Ascending aorta (tissue), 2 donors: Measurements from ENCODE around the gene KAT2A. TPM values are rescaled to one million over a fixed set of nuclear protein-coding genes. Genes with fewer than 3 reads are reported as not detected.

Experiments
- DNase-seq, 2 donors: peaks; one replicate each; pipeline ENCODE4 v3.0.0-alpha.2; 2019; ENCODE audit warnings: low spot score in 2 of 2
- H3K27ac ChIP-seq, 2 donors: fragments of 200-600 bp; sonication (generic); one replicate each; pipeline ENCODE4 v1.5.1; 2016 to 2017; ENCODE audit warnings: mild to moderate bottlenecking in 1 of 2
- H3K27me3 ChIP-seq: fragments of 200-600 bp; sonication (generic); one replicate; pipeline ENCODE4 v1.5.1; 2017
- H3K36me3 ChIP-seq, 2 donors: fragments of 200-600 bp; sonication (generic); one replicate each; pipeline ENCODE4 v1.5.1; 2016
- H3K4me1 ChIP-seq, 2 donors: fragments of 200-600 bp; sonication (generic); one replicate each; pipeline ENCODE4 v1.5.1; 2016 to 2017; ENCODE audit warnings: mild to moderate bottlenecking in 1 of 2
- H3K4me3 ChIP-seq, 2 donors: fragments of 200-600 bp; sonication (generic); one replicate each; pipeline ENCODE4 v1.5.1; 2016 to 2017; ENCODE audit warnings: mild to moderate bottlenecking in 1 of 2
- H3K9me3 ChIP-seq, 2 donors: fragments of 200-600 bp; sonication (generic); one replicate each; pipeline ENCODE4 v1.5.1; 2016
- CTCF ChIP-seq, 3 experiments: fragments of 200-600 bp in 2 of 3; fragments of 450-650 bp in 1 of 3; sonication (generic) in 2 of 3; IDR thresholded peaks; one replicate each; pipeline ENCODE4 v1.5.1; 2016 to 2019; ENCODE audit warnings: antibody characterized with exemption in 3 of 3, mild to moderate bottlenecking in 1 of 3, moderate library complexity in 1 of 3
- intact Hi-C: fragments of 100-400 bp; cut with DNase I; formaldehyde crosslinking; loops from one replicate; pipeline ENCODE4 v1.15.1; 2023
- total RNA-seq: library from RNA; depleted of rRNA; stranded (reverse); fragments of >200 nt; gene quantifications from one replicate; pipeline ENCODE4 v1.1.0, GENCODE V29; 2016

KAT2A gene
- total RNA-seq, 1 donor from 2014 or later: 94.3 TPM

DNA sequence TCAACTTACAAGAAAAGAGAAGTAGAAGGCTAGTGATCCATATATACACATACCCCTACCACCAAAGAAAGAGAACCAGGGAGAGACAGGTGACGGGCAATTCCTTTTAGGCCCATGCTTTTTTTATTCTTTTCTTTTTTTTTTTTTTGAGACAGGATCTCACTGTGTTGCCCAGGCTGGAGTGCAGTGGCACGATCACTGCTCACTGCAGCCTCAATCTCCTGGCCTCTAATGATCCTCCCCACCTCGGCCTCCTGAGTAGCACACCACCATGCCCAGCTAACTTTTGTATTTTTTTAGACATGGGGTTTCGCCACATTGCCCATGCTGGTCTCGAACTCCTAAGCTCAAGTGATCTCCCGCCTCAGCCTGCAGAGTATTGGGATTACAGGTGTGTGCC is 6.2 kb upstream of the KAT2A start:
- intact Hi-C loops: no loop called here
- H3K4me3 ChIP-seq: no peak overlapping the region
- H3K4me1 ChIP-seq: peaks cover 0 to 4% of the 10 kb centered on the region in 2 donors
- peaks cover 52 to 61% of the 10 kb centered on the region in 2 donors for H3K36me3 ChIP-seq
- no peaks in the 10 kb centered on the region for H3K27me3 ChIP-seq
- TF ChIP-seq CTCF (IDR thresholded peaks at IDR 0.05): no peak
- H3K9me3 ChIP-seq: no peaks in the 10 kb centered on the region
- no peak overlapping the region for H3K27ac ChIP-seq
- no peak for DNase-seq

GRCh38 chr17:42126836-42127235 is 5.7 kb upstream of the KAT2A start:
- H3K27ac ChIP-seq: no peak overlapping the region
- DNase-seq: no peak
- H3K4me3 ChIP-seq: no peak overlapping the region
- TF ChIP-seq CTCF (IDR thresholded peaks at IDR 0.05): no peak
- H3K36me3 ChIP-seq: peaks cover 52 to 61% of the 10 kb centered on the region in 2 donors
- no peaks in the 10 kb centered on the region for H3K9me3 ChIP-seq
- intact Hi-C loops: no loop called here
- H3K27me3 ChIP-seq: no peaks in the 10 kb centered on the region
- peaks cover 0 to 4% of the 10 kb centered on the region in 2 donors for H3K4me1 ChIP-seq

DNA sequence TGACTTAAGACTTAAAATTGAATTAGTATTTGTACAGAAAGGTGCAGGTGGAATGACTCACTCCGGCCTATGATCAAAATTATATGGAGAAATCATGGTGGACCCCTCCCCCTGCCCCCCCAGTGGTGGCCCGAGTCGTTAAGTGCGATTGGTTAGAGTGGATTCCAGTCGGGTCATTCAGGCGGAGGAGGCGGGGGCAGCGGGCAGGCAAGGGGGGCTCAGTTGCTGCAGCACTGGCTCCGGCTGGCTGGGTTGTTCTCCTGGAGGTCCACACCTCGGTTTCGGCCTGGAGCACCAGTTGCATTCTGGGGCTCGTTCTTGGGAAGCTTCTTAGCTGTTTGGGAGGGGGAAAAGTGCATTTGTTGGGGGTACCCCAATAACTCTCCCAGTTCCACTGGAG is 4.4 kb upstream of the KAT2A start:
- Histone ChIP-seq H3K27ac (no peak overlapping the region), H3K27me3 (no peaks in the 10 kb centered on the region), H3K4me1 (peaks cover 0 to 9% of the 10 kb centered on the region in 2 donors), H3K4me3 (no peak overlapping the region), H3K36me3 (peaks cover 52 to 61% of the 10 kb centered on the region in 2 donors), H3K9me3 (no peaks in the 10 kb centered on the region)
- TF ChIP-seq CTCF (IDR thresholded peaks at IDR 0.05): no peak
- intact Hi-C loops: no loop called here
- DNase-seq: no peak

GRCh38 chr17:42124256-42124655 is 3.1 kb upstream of the KAT2A start:
- Histone ChIP-seq H3K27me3 (no peaks in the 10 kb centered on the region), H3K36me3 (peaks cover 40 to 50% of the 10 kb centered on the region in 2 donors), H3K9me3 (no peaks in the 10 kb centered on the region), H3K27ac (no peak overlapping the region), H3K4me1 (peaks cover 0 to 16% of the 10 kb centered on the region in 2 donors), H3K4me3 (no peak overlapping the region)
- no peak for DNase-seq
- intact Hi-C loops: loop anchor here (5.0 kb wide), 1 partner anchor 33 kb away; no protein-coding TSS in a partner anchor
- TF ChIP-seq CTCF (IDR thresholded peaks at IDR 0.05): no peak

- H3K9me3 ChIP-seq: no peaks in the 10 kb centered on the region
- no peak for TF ChIP-seq CTCF (IDR thresholded peaks at IDR 0.05)
- peaks cover 0 to 16% of the 10 kb centered on the region in 2 donors for H3K4me1 ChIP-seq
- H3K27me3 ChIP-seq: no peaks in the 10 kb centered on the region
- no peak within 1 kb of the TSS for H3K4me3 ChIP-seq
- intact Hi-C loops: loop anchor here (5.0 kb wide), 1 partner anchor 35 kb away; no protein-coding TSS in a partner anchor
- peaks cover 24 to 34% of the 10 kb centered on the region in 2 donors for H3K36me3 ChIP-seq
- no peak within 1 kb of the TSS for H3K27ac ChIP-seq
- DNase-seq: no peak
Observed at GRCh38 chr17:42122371-42123303, 1.5 kb upstream of the KAT2A start, which contains the start of gene HSPB9. Gene HSPB9, plus strand, starts transcription at chr17:42122804. Its CDS starts 47 bp downstream, at chr17:42122851.
